ENCODE data around the gene FRAS1.

- TF ChIP-seq CTCF (IDR thresholded peaks at IDR 0.05) = no peak
- TF ChIP-seq POLR2A (IDR thresholded peaks at IDR 0.05) = no peak
Observed at GRCh38 chr4:78454016-78454415, 396.9 kb downstream of the FRAS1 start.

All from ovary (tissue), 3 donors.